H9 (cell line): Measurements from ENCODE around the gene DNAH1. TPM values are rescaled to one million over a fixed set of nuclear protein-coding genes. Genes with fewer than 3 reads are reported as not detected.

Experiments
- DNase-seq: peaks from one replicate; pipeline ENCODE4 v3.0.0-alpha.2; 2017
- H2AFZ ChIP-seq: one replicate; pipeline ENCODE4 v1.6.1; 2013; ENCODE audit warnings: mild to moderate bottlenecking, low read length, control low read depth, moderate library complexity
- H2AK5ac ChIP-seq: 2 replicates; pipeline ENCODE4 v1.6.1; 2013; ENCODE audit warnings: low read length, control low read depth, mixed read lengths; ENCODE audit not compliant: insufficient read length
- H2BK120ac ChIP-seq: one replicate; pipeline ENCODE4 v1.6.1; 2013; ENCODE audit warnings: low read depth, mild to moderate bottlenecking, low read length, control low read depth, inconsistent platforms; ENCODE audit not compliant: poor library complexity, severe bottlenecking
- H2BK12ac ChIP-seq: 2 replicates; pipeline ENCODE4 v1.6.1; 2013; ENCODE audit warnings: low read length, control low read depth, mixed read lengths, low read depth; ENCODE audit not compliant: insufficient read length
- H2BK15ac ChIP-seq: 2 replicates; pipeline ENCODE4 v1.6.1; 2013; ENCODE audit warnings: low read depth, low read length, control low read depth
- H2BK20ac ChIP-seq: one replicate; pipeline ENCODE4 v1.6.1; 2013; ENCODE audit warnings: low read depth, mild to moderate bottlenecking, low read length, control low read depth, inconsistent platforms; ENCODE audit not compliant: poor library complexity, severe bottlenecking
- H2BK5ac ChIP-seq: 2 replicates; pipeline ENCODE4 v1.6.1; 2013; ENCODE audit warnings: low read length, control low read depth, mixed read lengths; ENCODE audit not compliant: insufficient read length
- H3K14ac ChIP-seq: 2 replicates; pipeline ENCODE4 v1.6.1; 2013; ENCODE audit warnings: low read length, control low read depth; ENCODE audit not compliant: insufficient read depth
- H3K18ac ChIP-seq: 2 replicates; pipeline ENCODE4 v1.6.1; 2013; ENCODE audit warnings: low read depth, mild to moderate bottlenecking, mixed read lengths, low read length, control low read depth; ENCODE audit not compliant: insufficient read length
- H3K23ac ChIP-seq: 2 replicates; pipeline ENCODE4 v1.6.1; 2013; ENCODE audit warnings: low read length, control low read depth, mixed read lengths, low read depth; ENCODE audit not compliant: insufficient read length
- H3K23me2 ChIP-seq: 2 replicates; pipeline ENCODE4 v1.6.1; 2013; ENCODE audit warnings: low read depth, mild to moderate bottlenecking, mixed read lengths, low read length, control low read depth; ENCODE audit not compliant: insufficient read length, poor library complexity, severe bottlenecking
- H3K27ac ChIP-seq: 2 replicates; pipeline ENCODE4 v1.5.1; 2013; ENCODE audit warnings: low read length, control low read depth, mixed read lengths, low read depth; ENCODE audit not compliant: insufficient read length
- H3K27me3 ChIP-seq: 2 replicates; pipeline ENCODE4 v1.6.1; 2013; ENCODE audit warnings: low read length, control low read depth, inconsistent platforms; ENCODE audit not compliant: insufficient read depth
- H3K4ac ChIP-seq: 2 replicates; pipeline ENCODE4 v1.6.1; 2013; ENCODE audit warnings: low read depth, mild to moderate bottlenecking, control low read depth, inconsistent platforms, low read length, moderate library complexity
- H3K4me1 ChIP-seq: 2 replicates; pipeline ENCODE4 v1.6.1; 2013; ENCODE audit warnings: low read length, control low read depth, inconsistent platforms; ENCODE audit not compliant: insufficient read depth
- H3K4me2 ChIP-seq: 2 replicates; pipeline ENCODE4 v1.6.1; 2013; ENCODE audit warnings: low read length, control low read depth, mixed read lengths; ENCODE audit not compliant: insufficient read length, insufficient read depth
- H3K56ac ChIP-seq: 2 replicates; pipeline ENCODE4 v1.6.1; 2013; ENCODE audit warnings: low read depth, mild to moderate bottlenecking, mixed read lengths, low read length, control low read depth; ENCODE audit not compliant: insufficient read length
- H3K79me1 ChIP-seq: 2 replicates; pipeline ENCODE4 v1.6.1; 2013; ENCODE audit warnings: low read depth, mild to moderate bottlenecking, moderate library complexity, low read length, control low read depth, inconsistent platforms; ENCODE audit not compliant: insufficient read depth, poor library complexity, severe bottlenecking
- H3K79me2 ChIP-seq: 2 replicates; pipeline ENCODE4 v1.6.1; 2013; ENCODE audit warnings: low read length, control low read depth, inconsistent platforms; ENCODE audit not compliant: insufficient read depth
- H3K9ac ChIP-seq: 2 replicates; pipeline ENCODE4 v1.6.1; 2013; ENCODE audit warnings: low read length, control low read depth, mixed read lengths; ENCODE audit not compliant: insufficient read length; ENCODE audit errors: extremely low read depth
- H3K9me3 ChIP-seq: one replicate; pipeline ENCODE4 v1.6.1; 2013; ENCODE audit warnings: low read depth, low read length, inconsistent platforms; ENCODE audit not compliant: control insufficient read depth
- H3T11ph ChIP-seq: one replicate; pipeline ENCODE4 v1.6.1; 2013; ENCODE audit warnings: mild to moderate bottlenecking, low read length, control low read depth, inconsistent platforms
- H4K20me1 ChIP-seq: one replicate; pipeline ENCODE4 v1.6.1; 2013; ENCODE audit not compliant: control insufficient read depth, insufficient read length, insufficient read depth
- H4K5ac ChIP-seq: 2 replicates; pipeline ENCODE4 v1.6.1; 2013; ENCODE audit warnings: low read depth, mild to moderate bottlenecking, mixed read lengths, low read length, control low read depth; ENCODE audit not compliant: insufficient read length
- H4K8ac ChIP-seq: replicated peaks from 2 replicates; pipeline ENCODE4 v1.6.1; 2013; ENCODE audit warnings: low read length, control low read depth, mixed read lengths, low read depth; ENCODE audit not compliant: insufficient read length
- H4K91ac ChIP-seq: 2 replicates; pipeline ENCODE4 v1.6.1; 2013; ENCODE audit warnings: low read depth, mild to moderate bottlenecking, moderate library complexity, mixed read lengths, low read length, control low read depth; ENCODE audit not compliant: insufficient read length
- H3K27ac Mint-ChIP-seq, 3 experiments: 2 replicates in 2 of 3; 3 replicates in 1 of 3; pipeline ENCODE4 v1.8.0; 2020 to 2021; ENCODE audit warnings: mixed read lengths in 3 of 3, mild to moderate bottlenecking in 1 of 3, moderate library complexity in 1 of 3
- H3K27me3 Mint-ChIP-seq: 2 replicates; pipeline ENCODE4 v1.8.0; 2021; ENCODE audit warnings: low read depth, mild to moderate bottlenecking, moderate library complexity, mixed read lengths
- H3K36me3 Mint-ChIP-seq, 3 experiments: 2 replicates in 2 of 3; 3 replicates in 1 of 3; pipeline ENCODE4 v1.8.0; 2020 to 2021; ENCODE audit warnings: low read depth in 3 of 3, mixed read lengths in 3 of 3; ENCODE audit not compliant: insufficient read depth in 1 of 3
- H3K4me1 Mint-ChIP-seq, 2 experiments: 2 replicates each; pipeline ENCODE4 v1.8.0; 2020; ENCODE audit warnings: mixed read lengths in 2 of 2
- H3K4me3 Mint-ChIP-seq, 2 experiments: 2 replicates in 1 of 2; 3 replicates in 1 of 2; pipeline ENCODE4 v1.8.0; 2020 to 2021; ENCODE audit warnings: mild to moderate bottlenecking in 2 of 2, mixed read lengths in 2 of 2, moderate library complexity in 1 of 2
- H3K9me3 Mint-ChIP-seq, 2 experiments: 2 replicates in 1 of 2; 3 replicates in 1 of 2; pipeline ENCODE4 v1.8.0; 2020; ENCODE audit warnings: mild to moderate bottlenecking in 2 of 2, mixed read lengths in 2 of 2, moderate library complexity in 1 of 2
- CTCF ChIP-seq: fragments of 200-600 bp; sonication (generic); conservative IDR thresholded peaks from 3 replicates; pipeline ENCODE4 v1.8.0; 2021; ENCODE audit warnings: antibody characterized with exemption, mild to moderate bottlenecking
- WGBS: extraction: QIAGEN DNeasy Blood & Tissue Kit; methylation state at CpG from one replicate; pipeline ENCODE4 v1.1.7; 2013; ENCODE audit warnings: missing lambda C conversion rate, low lambda C conversion rate, mixed read lengths; ENCODE audit not compliant: insufficient read length; ENCODE audit errors: extremely low coverage; 5-methylcytosine and 5-hydroxymethylcytosine counted together
- total RNA-seq: library from RNA; stranded (reverse); gene quantifications from 2 replicates; pipeline ENCODE4 v1.2.1, GENCODE V29; 2021

The DNAH1 gene
- total RNA-seq, 1 experiment from 2014 or later, result 2.0 TPM

- H3K23me2 ChIP-seq, result no peaks in the 10 kb centered on the region
- no peaks in the 10 kb centered on the region for H4K20me1 ChIP-seq
- H2BK20ac ChIP-seq, result no peak overlapping the region
- H4K5ac ChIP-seq, result no peak overlapping the region
- H3K9me3 Mint-ChIP-seq, result no peaks in the 10 kb centered on the region
- no peak overlapping the region for H3K23ac ChIP-seq
- H2AFZ ChIP-seq, result no peak overlapping the region
- H2BK15ac ChIP-seq, result no peak overlapping the region
- H2BK12ac ChIP-seq, result no peak overlapping the region
- no peak overlapping the region for H3K18ac ChIP-seq
- TF ChIP-seq CTCF, result no peak
- peaks cover 2 to 9% of the 10 kb centered on the region in 2 experiments; a peak in 3 of 4 replicates for H3K4me1 Mint-ChIP-seq
- no peaks in the 10 kb centered on the region for H3K9me3 ChIP-seq
- DNase-seq, result no peak
- no peak overlapping the region for H3K4me3 Mint-ChIP-seq
- peaks cover 36% of the 10 kb centered on the region for H3K27me3 Mint-ChIP-seq
- H2AK5ac ChIP-seq, result no peak overlapping the region
- H3K4ac ChIP-seq, result no peak overlapping the region
- H3K27ac ChIP-seq, result no peak overlapping the region
- H3K9ac ChIP-seq, result no peak overlapping the region
- no peak overlapping the region for H2BK5ac ChIP-seq
- H3K79me1 ChIP-seq, result no peaks in the 10 kb centered on the region
- no peak overlapping the region for H3K27ac Mint-ChIP-seq
- no peak overlapping the region for H2BK120ac ChIP-seq
- no peaks in the 10 kb centered on the region; a peak in 1 of 7 replicates for H3K36me3 Mint-ChIP-seq
- H3T11ph ChIP-seq, result no peak overlapping the region
- no peaks in the 10 kb centered on the region; the same call in 1 of the 2 replicates for H3K27me3 ChIP-seq
- no peaks in the 10 kb centered on the region for H3K79me2 ChIP-seq
- H3K14ac ChIP-seq, result no peak overlapping the region; the same call in 1 of the 2 replicates
- no peak overlapping the region for H3K56ac ChIP-seq
- no peak overlapping the region for H4K91ac ChIP-seq
- no peaks in the 10 kb centered on the region for H3K4me1 ChIP-seq
- no CpG with 5 or more reads among the region's 4 CpGs for WGBS
- no peak overlapping the region for H3K4me2 ChIP-seq
- no peak overlapping the region for H4K8ac ChIP-seq
These were observed 9.1 kb upstream of the DNAH1 start for GRCh38 chr3:52306978-52307377.
